IMR-90 (cell line): Measurements from ENCODE around the gene GORASP1. TPM values are rescaled to one million over a fixed set of nuclear protein-coding genes. Genes with fewer than 3 reads are reported as not detected.

Experiments used
- ATAC-seq: fragments of 200-7000 bp; cut with Tn5 transposase; 2 replicates; pipeline ENCODE4 v1.9.1; 2020; ENCODE audit warnings: low read depth, mild to moderate bottlenecking, moderate library complexity
- BruUV-seq: library from RNA; stranded (reverse); fragments of 400-500 nt; replicated peaks from 2 replicates; lab custom pipeline; 2021; lab: Mats Ljungman, UMichigan
- CTCF ChIA-PET: fragments of 300-600 bp; formaldehyde crosslinking; extraction: SDS; loops from one replicate; lab custom pipeline; 2021; ENCODE audit warnings: antibody characterized with exemption; lab: Yijun Ruan, JAX
- POLR2A ChIA-PET: fragments of 300-600 bp; sonication (Branson Sonifier 250); formaldehyde crosslinking; loops from one replicate; lab custom pipeline; 2022; ENCODE audit warnings: antibody characterized with exemption; ENCODE audit not compliant: unreplicated experiment; lab: Charles Lee
- DNase-seq: peaks from one replicate; pipeline ENCODE4 v3.0.0; 2013
- H2AFZ ChIP-seq: replicated peaks from 2 replicates; pipeline ENCODE3; 2013; ENCODE audit warnings: low read length, mild to moderate bottlenecking; ENCODE audit not compliant: poor library complexity
- H2AK5ac ChIP-seq: 2 replicates; pipeline ENCODE4 v1.6.1; 2013; ENCODE audit warnings: low read depth, low read length, inconsistent platforms
- H2AK9ac ChIP-seq: replicated peaks from 2 replicates; pipeline ENCODE3; 2013; ENCODE audit warnings: mild to moderate bottlenecking, low read depth, low read length, moderate library complexity; ENCODE audit not compliant: poor library complexity
- H2BK120ac ChIP-seq: 2 replicates; pipeline ENCODE4 v1.6.1; 2013; ENCODE audit warnings: low read depth, low read length, inconsistent platforms
- H2BK15ac ChIP-seq: 3 replicates; pipeline ENCODE4 v1.6.1; 2013; ENCODE audit warnings: low read depth, low read length, inconsistent platforms
- H2BK20ac ChIP-seq: 2 replicates; pipeline ENCODE4 v1.6.1; 2013; ENCODE audit warnings: low read depth, mild to moderate bottlenecking, inconsistent platforms, low read length, moderate library complexity
- H2BK5ac ChIP-seq: 2 replicates; pipeline ENCODE4 v1.6.1; 2013; ENCODE audit warnings: mild to moderate bottlenecking, low read depth, low read length, inconsistent platforms; ENCODE audit not compliant: poor library complexity, severe bottlenecking
- H3K14ac ChIP-seq: replicated peaks from 2 replicates; pipeline ENCODE4 v1.6.1; 2013; ENCODE audit warnings: low read depth, low read length, inconsistent platforms
- H3K18ac ChIP-seq: 2 replicates; pipeline ENCODE4 v1.6.1; 2013; ENCODE audit warnings: low read depth, low read length, control low read depth
- H3K23ac ChIP-seq: 2 replicates; pipeline ENCODE4 v1.6.1; 2013; ENCODE audit warnings: low read depth, low read length, inconsistent platforms
- H3K27ac ChIP-seq: 2 replicates; pipeline ENCODE4 v1.5.1; 2013; ENCODE audit warnings: mild to moderate bottlenecking, control low read depth, low read length; ENCODE audit not compliant: insufficient read depth
- H3K27me3 ChIP-seq: 2 replicates; pipeline ENCODE4 v1.6.1; 2013; ENCODE audit warnings: low read length; ENCODE audit not compliant: control insufficient read depth, insufficient read depth
- H3K36me3 ChIP-seq: 2 replicates; pipeline ENCODE4 v1.6.1; 2013; ENCODE audit warnings: low read length, mixed read lengths; ENCODE audit not compliant: control insufficient read depth, insufficient read depth
- H3K4ac ChIP-seq: 2 replicates; pipeline ENCODE4 v1.6.1; 2013; ENCODE audit warnings: low read depth, low read length, inconsistent platforms
- H3K4me1 ChIP-seq: 2 replicates; pipeline ENCODE4 v1.6.1; 2013; ENCODE audit warnings: low read length, mixed read lengths; ENCODE audit not compliant: control insufficient read depth, insufficient read depth
- H3K4me2 ChIP-seq: 2 replicates; pipeline ENCODE4 v1.6.1; 2013; ENCODE audit warnings: low read depth, mild to moderate bottlenecking, control low read depth, low read length, moderate library complexity
- H3K4me3 ChIP-seq: 2 replicates; pipeline ENCODE4 v1.5.1; 2013; ENCODE audit warnings: low read depth, mild to moderate bottlenecking, control low read depth, low read length, moderate library complexity; ENCODE audit not compliant: insufficient read depth
- H3K56ac ChIP-seq: 2 replicates; pipeline ENCODE4 v1.6.1; 2013; ENCODE audit warnings: low read length, inconsistent platforms; ENCODE audit not compliant: insufficient read depth; ENCODE audit errors: extremely low read depth
- H3K79me1 ChIP-seq, 2 experiments: 2 replicates each; pipeline ENCODE4 v1.6.1; 2013; ENCODE audit warnings: low read length in 2 of 2, inconsistent platforms in 1 of 2, low read depth in 1 of 2
- H3K9ac ChIP-seq: 2 replicates; pipeline ENCODE4 v1.6.1; 2013; ENCODE audit warnings: low read depth, low read length, control low read depth
- H3K9me1 ChIP-seq: 2 replicates; pipeline ENCODE4 v1.6.1; 2013; ENCODE audit warnings: low read length, inconsistent platforms; ENCODE audit not compliant: insufficient read depth
- H3K9me3 ChIP-seq: 2 replicates; pipeline ENCODE4 v1.6.1; 2013; ENCODE audit warnings: low read length; ENCODE audit not compliant: control insufficient read depth, insufficient read depth
- H4K20me1 ChIP-seq: 2 replicates; pipeline ENCODE4 v1.6.1; 2013; ENCODE audit warnings: low read length, inconsistent platforms; ENCODE audit not compliant: insufficient read depth
- H4K5ac ChIP-seq: 2 replicates; pipeline ENCODE4 v1.6.1; 2013; ENCODE audit warnings: mild to moderate bottlenecking, low read depth, low read length, control low read depth
- H4K8ac ChIP-seq, 2 experiments: 2 replicates each; pipeline ENCODE4 v1.6.1; 2013; ENCODE audit warnings: low read depth in 2 of 2, low read length in 2 of 2, control low read depth in 1 of 2, inconsistent platforms in 1 of 2
- H4K91ac ChIP-seq: 2 replicates; pipeline ENCODE4 v1.6.1; 2013; ENCODE audit warnings: low read depth, low read length, inconsistent platforms; ENCODE audit not compliant: insufficient read depth
- BHLHE40 ChIP-seq: fragments of 150-350 bp; IDR thresholded peaks from 2 replicates; pipeline ENCODE4 v1.6.1; 2016; ENCODE audit warnings: mild to moderate bottlenecking, low read depth, low read length
- CEBPB ChIP-seq: IDR thresholded peaks from 2 replicates; pipeline ENCODE4 v1.6.1; 2012; ENCODE audit warnings: low read depth, low read length, improper control_type of control experiment
- CHD1 ChIP-seq: IDR thresholded peaks from 2 replicates; pipeline ENCODE4 v1.6.1; 2012; ENCODE audit warnings: low read depth, low read length, improper control_type of control experiment
- FOS ChIP-seq: fragments of 150-350 bp; IDR thresholded peaks from 2 replicates; pipeline ENCODE4 v1.6.1; 2016; ENCODE audit warnings: low read depth, low read length
- MAZ ChIP-seq: IDR thresholded peaks from 2 replicates; pipeline ENCODE4 v1.6.1; 2012; ENCODE audit warnings: low read depth, mild to moderate bottlenecking, low read length, improper control_type of control experiment, moderate library complexity, borderline replicate concordance
- NFE2L2 ChIP-seq: fragments of 150-350 bp; IDR thresholded peaks from 2 replicates; pipeline ENCODE4 v1.6.1; 2016; ENCODE audit warnings: low read depth, mild to moderate bottlenecking, low read length
- POLR2A ChIP-seq: IDR thresholded peaks from 2 replicates; pipeline ENCODE4 v1.6.1; 2012; ENCODE audit warnings: mild to moderate bottlenecking, low read depth, low read length
- RAD21 ChIP-seq: IDR thresholded peaks from 2 replicates; pipeline ENCODE4 v1.6.1; 2012; ENCODE audit warnings: low read length, improper control_type of control experiment
- RCOR1 ChIP-seq: IDR thresholded peaks from 2 replicates; pipeline ENCODE4 v1.6.1; 2012; ENCODE audit warnings: mild to moderate bottlenecking, low read length, improper control_type of control experiment; ENCODE audit not compliant: insufficient replicate concordance
- SMC3 ChIP-seq: fragments of 150-350 bp; IDR thresholded peaks from 2 replicates; pipeline ENCODE4 v1.6.1; 2016; ENCODE audit warnings: low read depth, mild to moderate bottlenecking, antibody characterized with exemption, low read length, moderate library complexity
- USF2 ChIP-seq: fragments of 150-350 bp; IDR thresholded peaks from 2 replicates; pipeline ENCODE4 v1.6.1; 2017; ENCODE audit warnings: mild to moderate bottlenecking, antibody characterized with exemption, low read length, low read depth
- WGBS, 2 experiments: methylation state at CpG; one replicate each; pipeline versions ENCODE4 v1.1.5 to v1.1.7; 2013; ENCODE audit warnings: missing lambda C conversion rate in 2 of 2; ENCODE audit not compliant: insufficient read length in 1 of 2; ENCODE audit errors: extremely low coverage in 2 of 2; 5-methylcytosine and 5-hydroxymethylcytosine counted together
- dilution Hi-C: fragments of 300-500 bp; cut with HindIII; formaldehyde crosslinking; loops from one replicate; pipeline ENCODE4 v1.14.3; 2018; ENCODE audit warnings: low sequenced_read_pairs; ENCODE audit not compliant: unreplicated experiment
- in situ Hi-C: fragments of 300-500 bp; cut with MboI; formaldehyde crosslinking; loops from 3 replicates; pipeline ENCODE4 v1.14.3; 2019; ENCODE audit warnings: low sequenced_read_pairs, inconsistent platforms, mixed read lengths
- intact Hi-C: fragments of 100-400 bp; cut with micrococcal nuclease; formaldehyde crosslinking; loops from 2 replicates; pipeline ENCODE4 v1.10.0; 2022
- polyA plus RNA-seq, 3 experiments: library from polyadenylated mRNA; depleted of rRNA; stranded (reverse); fragments of >200 nt; gene quantifications; 2 replicates each; pipeline ENCODE4 v1.2.3, GENCODE V29; 2012; ENCODE audit warnings: low replicate concordance in 1 of 3
- total RNA-seq: library from RNA; depleted of rRNA; stranded (reverse); fragments of >200 nt; gene quantifications from 2 replicates; pipeline ENCODE4 v1.2.3, GENCODE V29; 2012

GORASP1 gene
- total and polyA plus RNA-seq, 2 of the 4 experiments (the other 2 are of a cell fraction), result 35.0 to 56.6 TPM

- Histone ChIP-seq H3K14ac (no peak overlapping the region), H2BK5ac (no peak overlapping the region), H3K36me3 (peaks cover 11% of the 10 kb centered on the region; the same call in 1 of the 2 replicates), H3K4me1 (peaks cover 2% of the 10 kb centered on the region; the same call in 1 of the 2 replicates), H3K4me3 (no peak overlapping the region), H3K9ac (no peak overlapping the region), H4K20me1 (peaks cover 4% of the 10 kb centered on the region; the same call in 1 of the 2 replicates), H3K9me3 (no peaks in the 10 kb centered on the region), H2AFZ (no peak overlapping the region), H3K18ac (no peak overlapping the region), H2AK9ac (no peak overlapping the region), H4K5ac (no peak overlapping the region), H3K27ac (no peak overlapping the region), H3K4ac (no peak overlapping the region), H3K23ac (no peak overlapping the region), H2BK15ac (no peak overlapping the region), H3K4me2 (no peak overlapping the region), H3K9me1 (no peaks in the 10 kb centered on the region), H4K91ac (no peak overlapping the region), H3K27me3 (no peaks in the 10 kb centered on the region), H3K56ac (no peak overlapping the region), H3K79me1 (peaks cover 16 to 19% of the 10 kb centered on the region in 2 experiments; a peak in 3 of 4 replicates), H2BK20ac (no peak overlapping the region), H2AK5ac (no peak overlapping the region), H2BK120ac (no peak overlapping the region), H4K8ac (no peak overlapping the region)
- intact Hi-C loops (no loop called here), dilution Hi-C loops (no loop called here), in situ Hi-C loops (no loop called here)
- DNase-seq (no peak), ATAC-seq (no peak)
- ChIA-PET CTCF (no interaction called here), POLR2A (no interaction called here)
- no TSS peak for BruUV-seq
- WGBS, 2 experiments, result no CpG with 5 or more reads among the region's 1 CpG
- TF ChIP-seq USF2, result no peak
- TF ChIP-seq NFE2L2, result no peak
- TF ChIP-seq POLR2A, result no peak
- TF ChIP-seq MAZ, result no peak
- TF ChIP-seq CHD1, result no peak
- TF ChIP-seq RCOR1, result no peak
- no peak for TF ChIP-seq SMC3
- TF ChIP-seq FOS, result no peak
- no peak for TF ChIP-seq CEBPB
- TF ChIP-seq RAD21, result no peak
- no peak for TF ChIP-seq BHLHE40
Observed at GRCh38 chr3:39067286-39067685, 40.1 kb downstream of the GORASP1 start.
